Prostate gland (tissue), 2 donors: Measurements from ENCODE around the gene ANKRD6. TPM values are rescaled to one million over a fixed set of nuclear protein-coding genes. Genes with fewer than 3 reads are reported as not detected.

Source experiments
- DNase-seq: peaks from one replicate; pipeline ENCODE4 v3.0.0-alpha.2; 2019; ENCODE audit warnings: low spot score
- H3K27ac ChIP-seq, 2 donors: fragments of 200-600 bp; sonication (generic); 2 replicates each; pipeline ENCODE4 v1.5.1; 2017 to 2019
- H3K27me3 ChIP-seq: fragments of 200-600 bp; sonication (generic); replicated peaks from 2 replicates; pipeline ENCODE4 v1.5.1; 2019; ENCODE audit not compliant: insufficient read depth
- H3K36me3 ChIP-seq, 2 donors: fragments of 200-600 bp; sonication (generic); 1 replicate in 1 of 2; 2 replicates in 1 of 2; pipeline versions ENCODE4 v1.5.1 to v1.8.1; 2017 to 2019
- H3K4me1 ChIP-seq: fragments of 200-600 bp; sonication (generic); replicated peaks from 2 replicates; pipeline ENCODE4 v1.5.1; 2019
- H3K4me3 ChIP-seq, 2 donors: fragments of 200-600 bp; sonication (generic); 2 replicates each; pipeline ENCODE4 v1.5.1; 2017 to 2019
- H3K9me3 ChIP-seq: fragments of 200-600 bp; sonication (generic); 2 replicates; pipeline ENCODE4 v1.5.1; 2017
- POLR2A ChIP-seq: fragments of 450-650 bp; IDR thresholded peaks from one replicate; pipeline ENCODE4 v1.6.1; 2016; ENCODE audit warnings: antibody characterized with exemption, mild to moderate bottlenecking
- POLR2AphosphoS5 ChIP-seq: sonication (generic); formaldehyde crosslinking; IDR thresholded peaks from one replicate; pipeline ENCODE4 v1.6.1; 2017; ENCODE audit warnings: antibody characterized with exemption
- WGBS: methylation state at CpG from one replicate; pipeline ENCODE4 v1.1.5; 2018; 5-methylcytosine and 5-hydroxymethylcytosine counted together
- intact Hi-C: fragments of 100-400 bp; cut with DNase I; formaldehyde crosslinking; loops from one replicate; pipeline ENCODE4 v1.14.2; 2022
- total RNA-seq, 2 donors: library from RNA; depleted of rRNA; stranded (reverse); fragments of >200 nt; gene quantifications; one replicate each; pipeline ENCODE4 v1.1.0, GENCODE V29; 2016
- TF ChIP-seq, protein P1 (sequence below), 4 experiments: fragments of 200-600 bp in 2 of 4; fragments of 450-650 bp in 2 of 4; sonication (generic) in 2 of 4; IDR thresholded peaks; 1 replicate in 3 of 4; 2 replicates in 1 of 4; pipeline ENCODE4 v1.5.1; 2016 to 2019; ENCODE audit warnings: antibody characterized with exemption in 4 of 4, mild to moderate bottlenecking in 2 of 4, moderate library complexity in 2 of 4

The ANKRD6 gene
- total RNA-seq, 2 donors from 2014 or later: 11.9 to 30.9 TPM

DNA sequence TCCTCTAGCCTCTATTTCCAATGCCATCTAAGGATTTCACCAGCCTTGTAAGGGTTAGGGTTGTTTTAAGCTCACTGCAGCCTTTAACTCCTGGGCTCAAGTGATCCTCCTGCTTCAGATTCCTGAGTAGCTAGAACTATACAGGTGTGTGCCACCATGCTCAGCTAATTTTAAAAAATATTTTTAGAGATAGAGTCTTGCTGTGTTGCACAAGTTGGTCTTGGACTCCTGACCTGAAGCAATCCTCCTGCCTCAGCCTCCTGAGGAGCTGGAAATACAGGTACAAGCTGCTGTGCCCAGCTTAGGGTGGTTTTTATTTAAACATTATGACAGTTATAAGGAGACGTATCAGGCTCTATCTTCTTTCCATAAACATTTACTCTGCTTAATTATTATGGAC, 26.5 kb downstream of the ANKRD6 start:
- H3K4me3 ChIP-seq: no peak overlapping the region
- H3K9me3 ChIP-seq: no peaks in the 10 kb centered on the region
- no peak for DNase-seq
- intact Hi-C loops: no loop called here
- H3K27ac ChIP-seq: no peak overlapping the region
- no peaks in the 10 kb centered on the region for H3K4me1 ChIP-seq
- H3K27me3 ChIP-seq: no peaks in the 10 kb centered on the region
- WGBS: 61% methylated on average over 1 of the region's 1 CpG
- H3K36me3 ChIP-seq: no peaks in the 10 kb centered on the region
- TF ChIP-seq POLR2A: no peak
- no peak for TF ChIP-seq POLR2AphosphoS5
- TF ChIP-seq, protein P1, sequence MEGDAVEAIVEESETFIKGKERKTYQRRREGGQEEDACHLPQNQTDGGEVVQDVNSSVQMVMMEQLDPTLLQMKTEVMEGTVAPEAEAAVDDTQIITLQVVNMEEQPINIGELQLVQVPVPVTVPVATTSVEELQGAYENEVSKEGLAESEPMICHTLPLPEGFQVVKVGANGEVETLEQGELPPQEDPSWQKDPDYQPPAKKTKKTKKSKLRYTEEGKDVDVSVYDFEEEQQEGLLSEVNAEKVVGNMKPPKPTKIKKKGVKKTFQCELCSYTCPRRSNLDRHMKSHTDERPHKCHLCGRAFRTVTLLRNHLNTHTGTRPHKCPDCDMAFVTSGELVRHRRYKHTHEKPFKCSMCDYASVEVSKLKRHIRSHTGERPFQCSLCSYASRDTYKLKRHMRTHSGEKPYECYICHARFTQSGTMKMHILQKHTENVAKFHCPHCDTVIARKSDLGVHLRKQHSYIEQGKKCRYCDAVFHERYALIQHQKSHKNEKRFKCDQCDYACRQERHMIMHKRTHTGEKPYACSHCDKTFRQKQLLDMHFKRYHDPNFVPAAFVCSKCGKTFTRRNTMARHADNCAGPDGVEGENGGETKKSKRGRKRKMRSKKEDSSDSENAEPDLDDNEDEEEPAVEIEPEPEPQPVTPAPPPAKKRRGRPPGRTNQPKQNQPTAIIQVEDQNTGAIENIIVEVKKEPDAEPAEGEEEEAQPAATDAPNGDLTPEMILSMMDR (IDR thresholded peaks at IDR 0.05): no peak

DNA sequence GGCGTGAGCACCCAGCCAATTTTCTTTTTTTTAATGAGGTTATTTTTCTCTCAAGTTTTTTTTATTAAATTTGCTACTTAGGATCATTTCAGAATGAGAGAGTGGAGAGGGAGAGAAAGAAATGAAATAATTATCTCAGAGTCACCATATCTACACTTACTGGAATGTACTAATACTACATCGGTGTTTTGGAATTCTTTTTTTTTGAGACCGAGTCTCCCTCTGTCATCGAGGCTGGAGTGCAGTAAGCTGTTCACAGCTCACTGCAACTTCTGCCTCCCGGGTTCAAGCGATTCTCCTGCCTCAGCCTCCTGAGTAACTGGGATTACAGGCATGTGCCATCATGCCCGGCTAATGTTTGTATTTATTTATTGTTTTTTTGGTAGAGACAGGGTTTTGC, 27.8 kb downstream of the ANKRD6 start:
- H3K27me3 ChIP-seq: no peaks in the 10 kb centered on the region
- WGBS: 79% methylated on average over 7 of the region's 7 CpGs

DNA sequence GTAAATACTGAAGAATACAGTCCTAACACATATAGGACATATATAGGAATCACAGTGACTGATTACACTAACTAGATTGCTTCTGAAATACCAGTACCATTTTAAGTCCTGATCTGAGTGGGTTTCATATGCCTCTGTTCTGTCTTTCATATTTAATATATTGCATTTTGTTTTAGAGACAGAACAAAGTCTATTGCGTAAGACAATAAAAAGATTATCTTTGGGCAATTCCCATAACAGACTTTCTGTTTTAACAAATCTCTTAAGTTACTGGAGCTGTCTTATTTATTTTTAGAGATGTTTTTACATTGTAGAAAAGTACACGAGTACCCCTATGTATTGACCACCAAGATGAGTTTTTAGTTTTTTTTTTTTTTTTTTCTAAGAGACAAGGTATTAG, 29.6 kb downstream of the ANKRD6 start:
- Histone ChIP-seq H3K27me3 (no peaks in the 10 kb centered on the region), H3K4me1 (no peaks in the 10 kb centered on the region), H3K36me3 (no peaks in the 10 kb centered on the region), H3K4me3 (no peak overlapping the region), H3K9me3 (no peaks in the 10 kb centered on the region), H3K27ac (no peak overlapping the region)
- TF ChIP-seq, protein P1 (IDR thresholded peaks at IDR 0.05): no peak
- TF ChIP-seq POLR2AphosphoS5 (no peak), POLR2A (no peak)
- WGBS: 80% methylated on average over 2 of the region's 2 CpGs
- intact Hi-C loops: no loop called here
- DNase-seq: no peak

More for the DNA sequence above, 27.8 kb downstream of the ANKRD6 start:
- Histone ChIP-seq H3K27ac (no peak overlapping the region), H3K4me3 (no peak overlapping the region), H3K36me3 (no peaks in the 10 kb centered on the region), H3K4me1 (no peaks in the 10 kb centered on the region), H3K9me3 (no peaks in the 10 kb centered on the region)
- DNase-seq: no peak
- TF ChIP-seq POLR2A: no peak
- no peak for TF ChIP-seq POLR2AphosphoS5
- TF ChIP-seq, protein P1 (IDR thresholded peaks at IDR 0.05): no peak
- intact Hi-C loops: no loop called here

DNA sequence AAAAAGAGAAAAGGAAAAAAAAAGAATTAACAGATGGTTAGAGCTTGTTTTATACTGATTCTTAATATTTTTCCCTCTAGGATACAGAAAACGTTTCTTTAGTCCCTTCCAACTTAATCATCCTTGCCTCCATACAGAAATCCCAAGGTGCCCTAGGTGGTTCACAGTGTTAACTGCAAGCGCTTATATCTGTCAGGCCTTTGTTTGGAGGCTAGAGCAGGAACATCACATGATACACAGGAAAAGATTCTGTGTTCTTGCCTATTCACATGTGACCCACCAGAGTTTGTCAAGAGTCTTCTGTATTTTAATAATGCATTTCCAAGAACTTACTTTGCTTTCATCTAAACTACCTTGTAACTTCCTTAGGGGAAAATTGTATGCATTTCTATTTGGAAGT, 31.3 kb downstream of the ANKRD6 start:
- intact Hi-C loops: no loop called here
- TF ChIP-seq POLR2AphosphoS5 (no peak), POLR2A (no peak)
- TF ChIP-seq, protein P1 (IDR thresholded peaks at IDR 0.05): no peak
- Histone ChIP-seq H3K36me3 (no peaks in the 10 kb centered on the region), H3K4me3 (no peak overlapping the region), H3K27me3 (no peaks in the 10 kb centered on the region), H3K4me1 (no peaks in the 10 kb centered on the region), H3K27ac (no peak overlapping the region), H3K9me3 (no peaks in the 10 kb centered on the region)
- DNase-seq: no peak
- WGBS: 78% methylated on average over 2 of the region's 2 CpGs

DNA sequence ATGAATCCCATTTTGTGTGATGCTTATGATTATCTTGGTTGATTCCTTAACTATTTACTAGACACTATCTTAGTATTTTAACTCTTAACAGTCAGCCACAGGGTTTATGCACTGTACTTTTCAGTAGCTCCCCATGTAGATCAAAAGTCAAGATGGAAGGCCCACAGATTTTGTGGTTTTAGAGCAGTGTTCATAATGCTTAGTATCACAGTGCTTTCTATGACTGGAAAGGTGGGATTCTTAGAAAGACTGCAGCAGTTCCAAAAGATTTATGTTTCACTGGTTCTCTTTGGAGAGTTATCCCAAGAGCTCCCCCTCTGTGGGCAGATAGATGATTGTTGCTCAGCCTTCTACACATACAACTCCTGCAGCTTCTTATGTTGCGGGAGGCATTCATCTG, 34.5 kb downstream of the ANKRD6 start:
- DNase-seq: no peak
- TF ChIP-seq, protein P1 (IDR thresholded peaks at IDR 0.05): no peak
- no peak for TF ChIP-seq POLR2A
- Histone ChIP-seq H3K36me3 (no peaks in the 10 kb centered on the region), H3K4me1 (no peaks in the 10 kb centered on the region), H3K27ac (no peak overlapping the region), H3K27me3 (no peaks in the 10 kb centered on the region), H3K4me3 (no peak overlapping the region), H3K9me3 (no peaks in the 10 kb centered on the region)
- intact Hi-C loops: no loop called here
- WGBS: 94% methylated on average over 1 of the region's 1 CpG
